GM23338 (cell line): ENCODE measurements around the gene SLC7A14. TPM values are rescaled to one million over a fixed set of nuclear protein-coding genes. Genes with fewer than 3 reads are reported as not detected.

Source experiments
- ATAC-seq: fragments of 200-7000 bp; cut with Tn5 transposase; 3 replicates; pipeline ENCODE4 v1.9.1; 2020
- DNase-seq: peaks from one replicate; pipeline ENCODE4 v3.0.0-alpha.2; 2015; ENCODE audit warnings: low spot score
- H2AFZ ChIP-seq: fragments of 200-600 bp; sonication (generic); 2 replicates; pipeline ENCODE4 v1.8.0; 2016; ENCODE audit warnings: antibody characterized with exemption, mild to moderate bottlenecking, moderate library complexity
- H3F3A ChIP-seq: fragments of 200-600 bp; sonication (generic); replicated peaks from 2 replicates; pipeline ENCODE4 v1.8.0; 2017; ENCODE audit warnings: antibody characterized with exemption, mixed run types, low read depth
- H3K27ac ChIP-seq: fragments of 200-600 bp; sonication (generic); 2 replicates; pipeline ENCODE4 v1.6.1; 2016; ENCODE audit warnings: low read depth
- H3K27me3 ChIP-seq: fragments of 200-600 bp; sonication (generic); 2 replicates; pipeline ENCODE4 v1.8.0; 2016; ENCODE audit warnings: mild to moderate bottlenecking, mixed run types, moderate library complexity; ENCODE audit not compliant: insufficient read depth
- H3K36me3 ChIP-seq: fragments of 200-600 bp; sonication (generic); 2 replicates; pipeline ENCODE4 v1.8.0; 2016; ENCODE audit warnings: mild to moderate bottlenecking; ENCODE audit not compliant: insufficient read depth
- H3K4me1 ChIP-seq: fragments of 200-600 bp; sonication (generic); 2 replicates; pipeline ENCODE4 v1.8.0; 2016; ENCODE audit warnings: mild to moderate bottlenecking, moderate library complexity; ENCODE audit not compliant: insufficient read depth
- H3K4me2 ChIP-seq: fragments of 200-600 bp; sonication (generic); 2 replicates; pipeline ENCODE4 v1.7.1; 2017; ENCODE audit warnings: mixed run types
- H3K4me3 ChIP-seq: fragments of 200-600 bp; sonication (generic); 2 replicates; pipeline ENCODE4 v1.6.1; 2016; ENCODE audit warnings: mixed run types
- H3K79me2 ChIP-seq: fragments of 200-600 bp; sonication (generic); replicated peaks from 2 replicates; pipeline ENCODE4 v1.8.0; 2017; ENCODE audit warnings: mild to moderate bottlenecking; ENCODE audit not compliant: insufficient read depth
- H3K9me2 ChIP-seq: fragments of 200-600 bp; sonication (generic); 2 replicates; pipeline ENCODE4 v1.8.0; 2017; ENCODE audit not compliant: insufficient read depth
- H4K20me1 ChIP-seq: fragments of 200-600 bp; sonication (generic); replicated peaks from 2 replicates; pipeline ENCODE4 v1.8.0; 2017; ENCODE audit warnings: mild to moderate bottlenecking; ENCODE audit not compliant: insufficient read depth
- H3K27ac Mint-ChIP-seq: 2 replicates; pipeline ENCODE4 v1.8.0; 2020; ENCODE audit warnings: inconsistent platforms, mild to moderate bottlenecking, moderate library complexity, mixed read lengths
- H3K27me3 Mint-ChIP-seq: 3 replicates; pipeline ENCODE4 v1.8.0; 2022; ENCODE audit warnings: low read depth, mild to moderate bottlenecking, moderate library complexity, mixed read lengths, inconsistent platforms; ENCODE audit not compliant: insufficient read depth, poor library complexity
- H3K36me3 Mint-ChIP-seq: 3 replicates; pipeline ENCODE4 v1.8.0; 2021; ENCODE audit warnings: low read depth, mild to moderate bottlenecking, inconsistent platforms, moderate library complexity, mixed read lengths
- H3K4me1 Mint-ChIP-seq: 3 replicates; pipeline ENCODE4 v1.8.0; 2020; ENCODE audit warnings: mild to moderate bottlenecking, inconsistent platforms, mixed read lengths
- H3K4me3 Mint-ChIP-seq: 3 replicates; pipeline ENCODE4 v1.8.0; 2021; ENCODE audit warnings: moderate library complexity, mild to moderate bottlenecking, inconsistent platforms, mixed read lengths
- H3K9me3 Mint-ChIP-seq: 3 replicates; pipeline ENCODE4 v1.8.0; 2020; ENCODE audit warnings: moderate library complexity, mild to moderate bottlenecking, inconsistent platforms, mixed read lengths
- CREB1 ChIP-seq: fragments of 250-450 bp; sonication (Bioruptor Pico); IDR thresholded peaks from 2 replicates; pipeline ENCODE4 v1.5.0; 2020; ENCODE audit warnings: low read depth, mild to moderate bottlenecking, moderate library complexity
- CTCF ChIP-seq, 2 experiments: fragments of 200-600 bp in 1 of 2; sonication (generic) in 1 of 2; conservative IDR thresholded peaks; 2 replicates each; pipeline versions ENCODE4 v1.5.1 to v1.6.1; 2016 to 2017; ENCODE audit warnings: antibody characterized with exemption in 2 of 2, low read depth in 2 of 2, mild to moderate bottlenecking in 2 of 2, moderate library complexity in 1 of 2
- ETS1 ChIP-seq: IDR thresholded peaks from 2 replicates; pipeline ENCODE4 v1.6.1; 2016; ENCODE audit warnings: antibody characterized with exemption
- ZNF114 ChIP-seq: fragments of 250-450 bp; sonication (Bioruptor Pico); IDR thresholded peaks from 2 replicates; pipeline ENCODE4 v1.5.0; 2020; ENCODE audit warnings: mild to moderate bottlenecking, moderate library complexity
- ZNF331 ChIP-seq: fragments of 250-450 bp; sonication (Bioruptor Pico); IDR thresholded peaks from 2 replicates; pipeline ENCODE4 v1.5.0; 2020; ENCODE audit warnings: low read depth, mild to moderate bottlenecking, moderate library complexity
- polyA plus RNA-seq: library from polyadenylated mRNA; unstranded; fragments of >200 nt; fragmentation: Nextera tagmentation; extraction: Ambion mirVana; gene quantifications from 2 replicates; pipeline ENCODE4 v1.2.1, GENCODE V29; 2016
- total RNA-seq: library from RNA; depleted of rRNA; stranded (reverse); fragments of >200 nt; shearing (Covaris generic); gene quantifications from 2 replicates; pipeline ENCODE4 v1.2.3, GENCODE V29; 2014
- TF ChIP-seq, protein P1 (sequence below): fragments of 250-450 bp; sonication (Bioruptor Pico); IDR thresholded peaks from 2 replicates; pipeline ENCODE4 v1.5.0; 2020; ENCODE audit warnings: mild to moderate bottlenecking, moderate library complexity

SLC7A14 gene
- total and polyA plus RNA-seq, 2 experiments from 2014 or later, result 0.49 to 0.82 TPM

DNA sequence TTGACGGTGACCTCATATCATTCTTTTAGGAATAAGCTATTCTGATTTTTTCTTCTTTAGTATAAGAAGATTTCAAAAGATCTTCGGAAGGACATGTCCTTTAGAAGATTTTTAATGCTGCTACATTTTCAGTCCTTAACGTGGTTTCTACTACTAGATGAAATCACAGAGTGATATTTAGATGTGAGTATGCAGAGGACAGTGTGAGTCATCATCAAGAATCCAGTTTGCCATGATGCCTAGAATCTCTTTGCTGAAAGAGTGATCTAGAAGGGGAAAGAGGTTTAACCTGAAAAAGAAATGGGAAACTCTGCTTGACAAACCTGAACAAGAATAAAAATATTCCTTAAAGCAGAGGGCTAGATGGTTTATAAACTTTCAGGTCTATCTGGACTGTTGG, 43.2 kb downstream of the SLC7A14 start:
- Histone ChIP-seq H4K20me1 (no peaks in the 10 kb centered on the region), H3K4me3 (no peak overlapping the region), H2AFZ (no peak overlapping the region), H3K27me3 (no peaks in the 10 kb centered on the region), H3K4me1 (no peaks in the 10 kb centered on the region), H3K27ac (no peak overlapping the region), H3K9me2 (peaks cover 9% of the 10 kb centered on the region; the same call in 1 of the 2 replicates), H3K36me3 (no peaks in the 10 kb centered on the region), H3K4me2 (no peak overlapping the region), H3K79me2 (no peaks in the 10 kb centered on the region), H3F3A (no peaks in the 10 kb centered on the region)
- Mint-ChIP-seq H3K27me3 (no peaks in the 10 kb centered on the region), H3K36me3 (no peaks in the 10 kb centered on the region), H3K9me3 (no peaks in the 10 kb centered on the region), H3K27ac (no peak overlapping the region), H3K4me3 (no peak overlapping the region), H3K4me1 (no peaks in the 10 kb centered on the region)
- TF ChIP-seq CREB1 (no peak), ETS1 (no peak), ZNF331 (CRISPR knock-in tag) (no peak), ZNF114 (CRISPR knock-in tag) (no peak), CTCF (conservative IDR thresholded peaks at IDR 0.05; ENCODE audit: low read depth in 2 of 2) (no peak)
- TF ChIP-seq, protein P1, sequence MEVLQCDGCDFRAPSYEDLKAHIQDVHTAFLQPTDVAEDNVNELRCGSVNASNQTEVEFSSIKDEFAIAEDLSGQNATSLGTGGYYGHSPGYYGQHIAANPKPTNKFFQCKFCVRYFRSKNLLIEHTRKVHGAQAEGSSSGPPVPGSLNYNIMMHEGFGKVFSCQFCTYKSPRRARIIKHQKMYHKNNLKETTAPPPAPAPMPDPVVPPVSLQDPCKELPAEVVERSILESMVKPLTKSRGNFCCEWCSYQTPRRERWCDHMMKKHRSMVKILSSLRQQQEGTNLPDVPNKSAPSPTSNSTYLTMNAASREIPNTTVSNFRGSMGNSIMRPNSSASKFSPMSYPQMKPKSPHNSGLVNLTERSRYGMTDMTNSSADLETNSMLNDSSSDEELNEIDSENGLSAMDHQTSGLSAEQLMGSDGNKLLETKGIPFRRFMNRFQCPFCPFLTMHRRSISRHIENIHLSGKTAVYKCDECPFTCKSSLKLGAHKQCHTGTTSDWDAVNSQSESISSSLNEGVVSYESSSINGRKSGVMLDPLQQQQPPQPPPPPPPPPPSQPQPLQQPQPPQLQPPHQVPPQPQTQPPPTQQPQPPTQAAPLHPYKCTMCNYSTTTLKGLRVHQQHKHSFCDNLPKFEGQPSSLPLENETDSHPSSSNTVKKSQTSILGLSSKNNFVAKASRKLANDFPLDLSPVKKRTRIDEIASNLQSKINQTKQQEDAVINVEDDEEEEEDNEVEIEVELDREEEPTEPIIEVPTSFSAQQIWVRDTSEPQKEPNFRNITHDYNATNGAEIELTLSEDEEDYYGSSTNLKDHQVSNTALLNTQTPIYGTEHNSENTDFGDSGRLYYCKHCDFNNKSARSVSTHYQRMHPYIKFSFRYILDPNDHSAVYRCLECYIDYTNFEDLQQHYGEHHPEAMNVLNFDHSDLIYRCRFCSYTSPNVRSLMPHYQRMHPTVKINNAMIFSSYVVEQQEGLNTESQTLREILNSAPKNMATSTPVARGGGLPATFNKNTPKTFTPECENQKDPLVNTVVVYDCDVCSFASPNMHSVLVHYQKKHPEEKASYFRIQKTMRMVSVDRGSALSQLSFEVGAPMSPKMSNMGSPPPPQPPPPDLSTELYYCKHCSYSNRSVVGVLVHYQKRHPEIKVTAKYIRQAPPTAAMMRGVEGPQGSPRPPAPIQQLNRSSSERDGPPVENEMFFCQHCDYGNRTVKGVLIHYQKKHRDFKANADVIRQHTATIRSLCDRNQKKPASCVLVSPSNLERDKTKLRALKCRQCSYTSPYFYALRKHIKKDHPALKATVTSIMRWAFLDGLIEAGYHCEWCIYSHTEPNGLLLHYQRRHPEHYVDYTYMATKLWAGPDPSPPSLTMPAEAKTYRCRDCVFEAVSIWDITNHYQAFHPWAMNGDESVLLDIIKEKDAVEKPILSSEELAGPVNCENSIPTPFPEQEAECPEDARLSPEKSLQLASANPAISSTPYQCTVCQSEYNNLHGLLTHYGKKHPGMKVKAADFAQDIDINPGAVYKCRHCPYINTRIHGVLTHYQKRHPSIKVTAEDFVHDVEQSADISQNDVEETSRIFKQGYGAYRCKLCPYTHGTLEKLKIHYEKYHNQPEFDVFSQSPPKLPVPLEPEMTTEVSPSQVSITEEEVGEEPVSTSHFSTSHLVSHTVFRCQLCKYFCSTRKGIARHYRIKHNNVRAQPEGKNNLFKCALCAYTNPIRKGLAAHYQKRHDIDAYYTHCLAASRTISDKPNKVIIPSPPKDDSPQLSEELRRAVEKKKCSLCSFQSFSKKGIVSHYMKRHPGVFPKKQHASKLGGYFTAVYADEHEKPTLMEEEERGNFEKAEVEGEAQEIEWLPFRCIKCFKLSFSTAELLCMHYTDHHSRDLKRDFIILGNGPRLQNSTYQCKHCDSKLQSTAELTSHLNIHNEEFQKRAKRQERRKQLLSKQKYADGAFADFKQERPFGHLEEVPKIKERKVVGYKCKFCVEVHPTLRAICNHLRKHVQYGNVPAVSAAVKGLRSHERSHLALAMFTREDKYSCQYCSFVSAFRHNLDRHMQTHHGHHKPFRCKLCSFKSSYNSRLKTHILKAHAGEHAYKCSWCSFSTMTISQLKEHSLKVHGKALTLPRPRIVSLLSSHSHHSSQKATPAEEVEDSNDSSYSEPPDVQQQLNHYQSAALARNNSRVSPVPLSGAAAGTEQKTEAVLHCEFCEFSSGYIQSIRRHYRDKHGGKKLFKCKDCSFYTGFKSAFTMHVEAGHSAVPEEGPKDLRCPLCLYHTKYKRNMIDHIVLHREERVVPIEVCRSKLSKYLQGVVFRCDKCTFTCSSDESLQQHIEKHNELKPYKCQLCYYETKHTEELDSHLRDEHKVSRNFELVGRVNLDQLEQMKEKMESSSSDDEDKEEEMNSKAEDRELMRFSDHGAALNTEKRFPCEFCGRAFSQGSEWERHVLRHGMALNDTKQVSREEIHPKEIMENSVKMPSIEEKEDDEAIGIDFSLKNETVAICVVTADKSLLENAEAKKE (CRISPR knock-in tag), result no peak
- no peak for ATAC-seq
- no peak for DNase-seq
